Upper lobe of left lung (tissue), 4 donors: Measurements from ENCODE around the gene SIRT4.

Source experiments
- POLR2A ChIP-seq, 4 donors: fragments of 450-650 bp; IDR thresholded peaks; one replicate each; pipeline ENCODE4 v1.5.1; 2016 to 2017; ENCODE audit warnings: antibody characterized with exemption in 4 of 4, mild to moderate bottlenecking in 2 of 4
- POLR2AphosphoS5 ChIP-seq, 2 donors: sonication (generic); formaldehyde crosslinking; IDR thresholded peaks; one replicate each; pipeline ENCODE4 v1.5.1; 2017; ENCODE audit warnings: antibody characterized with exemption in 2 of 2
- TF ChIP-seq, protein P1 (sequence below), 6 experiments: fragments of 450-650 bp in 4 of 6; fragments of 200-600 bp in 2 of 6; sonication (generic) in 2 of 6; IDR thresholded peaks; one replicate each; pipeline ENCODE4 v1.5.1; 2016 to 2019; ENCODE audit warnings: antibody characterized with exemption in 6 of 6

DNA sequence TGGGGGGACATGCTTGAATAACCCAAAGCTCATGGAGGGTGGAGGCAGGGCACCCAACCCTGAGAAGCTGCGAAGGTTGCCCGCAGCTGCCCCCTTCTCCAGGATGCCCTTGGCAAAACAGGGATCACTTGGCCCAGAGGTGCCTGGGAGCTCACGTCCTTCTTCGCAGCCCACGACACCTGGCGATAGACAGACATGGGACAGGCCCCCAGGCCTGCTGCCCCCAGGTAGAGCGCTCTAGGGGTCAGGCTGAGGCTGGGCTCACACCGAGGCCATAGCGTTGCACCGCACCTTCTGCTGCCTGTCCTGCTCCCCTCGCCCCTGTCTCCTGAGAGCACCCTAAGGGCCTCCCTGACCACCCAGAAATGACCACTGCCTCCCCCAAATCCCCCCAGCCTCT, 45.6 kb downstream of the SIRT4 start:
- TF ChIP-seq POLR2AphosphoS5 (IDR thresholded peaks at IDR 0.05) (no peak), POLR2A (IDR thresholded peaks at IDR 0.05) (no peak)
- TF ChIP-seq, protein P1, sequence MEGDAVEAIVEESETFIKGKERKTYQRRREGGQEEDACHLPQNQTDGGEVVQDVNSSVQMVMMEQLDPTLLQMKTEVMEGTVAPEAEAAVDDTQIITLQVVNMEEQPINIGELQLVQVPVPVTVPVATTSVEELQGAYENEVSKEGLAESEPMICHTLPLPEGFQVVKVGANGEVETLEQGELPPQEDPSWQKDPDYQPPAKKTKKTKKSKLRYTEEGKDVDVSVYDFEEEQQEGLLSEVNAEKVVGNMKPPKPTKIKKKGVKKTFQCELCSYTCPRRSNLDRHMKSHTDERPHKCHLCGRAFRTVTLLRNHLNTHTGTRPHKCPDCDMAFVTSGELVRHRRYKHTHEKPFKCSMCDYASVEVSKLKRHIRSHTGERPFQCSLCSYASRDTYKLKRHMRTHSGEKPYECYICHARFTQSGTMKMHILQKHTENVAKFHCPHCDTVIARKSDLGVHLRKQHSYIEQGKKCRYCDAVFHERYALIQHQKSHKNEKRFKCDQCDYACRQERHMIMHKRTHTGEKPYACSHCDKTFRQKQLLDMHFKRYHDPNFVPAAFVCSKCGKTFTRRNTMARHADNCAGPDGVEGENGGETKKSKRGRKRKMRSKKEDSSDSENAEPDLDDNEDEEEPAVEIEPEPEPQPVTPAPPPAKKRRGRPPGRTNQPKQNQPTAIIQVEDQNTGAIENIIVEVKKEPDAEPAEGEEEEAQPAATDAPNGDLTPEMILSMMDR (IDR thresholded peaks at IDR 0.05) = no peak
